GM18498 (cell line): ENCODE results near the gene OXER1.
A peak's percentile ranks its signal among the peaks of the same experiment; 100 is the strongest.

Source experiments
- ATAC-seq: cut with Tn5 transposase; IDR thresholded peaks from one replicate; pipeline ENCODE4 v1.9.1; 2021; ENCODE audit warnings: mild to moderate bottlenecking, moderate library complexity; ENCODE audit not compliant: unreplicated experiment

The OXER1 gene

DNA sequence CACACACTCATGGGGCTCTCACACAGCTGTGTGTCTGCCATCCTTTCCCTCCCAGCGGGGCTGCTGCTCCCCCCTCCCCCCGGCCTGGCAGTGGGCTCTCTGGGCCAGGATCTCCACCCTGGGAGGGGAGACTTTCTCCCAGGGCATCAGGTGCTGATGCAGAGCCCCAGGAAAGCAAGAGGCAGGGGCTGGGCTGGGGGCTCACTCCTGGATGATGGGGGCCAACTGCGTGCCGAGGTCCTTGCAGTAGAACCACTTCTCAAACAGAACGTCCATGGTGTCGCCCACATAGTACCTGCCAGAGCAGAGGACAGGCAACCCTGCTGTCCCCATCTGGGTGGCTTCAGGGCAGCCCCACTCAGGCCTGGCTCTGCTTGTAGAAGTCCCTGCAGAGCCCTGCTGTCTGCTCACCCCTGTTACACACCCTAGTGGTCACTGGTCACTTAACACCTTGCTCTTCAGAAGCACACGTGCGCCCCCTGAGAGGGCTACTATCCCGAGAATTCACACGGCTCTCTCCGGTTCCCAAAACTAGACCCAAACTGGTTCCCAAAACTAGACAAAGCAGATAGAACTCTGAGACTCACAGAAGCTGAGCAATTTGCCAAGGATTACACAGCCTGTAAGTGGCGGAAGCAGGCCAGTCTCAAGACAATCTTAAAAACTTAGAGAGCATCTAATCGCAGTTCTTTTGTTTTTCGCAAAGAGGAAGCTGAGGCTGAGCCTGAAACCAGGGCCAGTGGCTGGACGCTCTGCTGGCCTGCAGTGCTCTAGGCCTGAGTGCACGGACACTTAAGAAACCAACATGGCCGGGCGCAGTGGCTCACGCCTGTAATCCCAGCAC, 6.6 kb upstream of the OXER1 start:
- ATAC-seq: peak; percentile 66

DNA sequence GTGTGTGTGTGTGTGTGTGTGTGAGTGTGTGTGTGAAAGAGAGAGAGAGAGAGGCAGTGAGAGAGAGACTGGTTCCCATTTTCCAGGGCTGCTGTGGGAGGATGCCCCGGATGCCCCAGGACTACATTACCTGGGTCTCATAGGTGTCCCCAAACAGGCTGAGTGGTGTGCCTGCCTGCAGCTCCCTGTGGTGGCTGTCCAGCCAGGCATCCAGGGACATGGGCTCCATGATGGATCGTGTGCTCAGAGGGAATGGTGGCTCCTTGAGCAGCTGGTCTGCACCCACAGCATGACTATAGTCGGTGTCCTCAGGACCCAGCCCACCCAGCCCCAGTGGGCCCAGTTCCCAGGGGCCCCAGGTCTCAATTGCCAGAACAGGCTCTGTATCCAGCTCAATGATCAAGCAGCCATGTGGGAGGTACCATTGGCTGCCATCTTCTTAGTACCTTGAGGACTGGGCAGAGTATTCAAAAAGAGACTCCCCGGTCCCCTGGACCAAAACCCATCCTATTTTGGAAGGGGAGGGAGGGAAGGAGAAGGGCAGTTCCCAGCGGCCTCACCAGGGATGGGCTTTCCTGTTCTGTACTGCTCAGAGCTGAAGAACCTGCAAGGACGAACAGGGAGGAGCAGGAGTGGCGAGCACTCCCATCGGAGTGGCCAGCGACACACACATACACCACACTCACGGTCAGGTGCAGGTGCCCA, 5.8 kb upstream of the OXER1 start:
- no peak for ATAC-seq

DNA sequence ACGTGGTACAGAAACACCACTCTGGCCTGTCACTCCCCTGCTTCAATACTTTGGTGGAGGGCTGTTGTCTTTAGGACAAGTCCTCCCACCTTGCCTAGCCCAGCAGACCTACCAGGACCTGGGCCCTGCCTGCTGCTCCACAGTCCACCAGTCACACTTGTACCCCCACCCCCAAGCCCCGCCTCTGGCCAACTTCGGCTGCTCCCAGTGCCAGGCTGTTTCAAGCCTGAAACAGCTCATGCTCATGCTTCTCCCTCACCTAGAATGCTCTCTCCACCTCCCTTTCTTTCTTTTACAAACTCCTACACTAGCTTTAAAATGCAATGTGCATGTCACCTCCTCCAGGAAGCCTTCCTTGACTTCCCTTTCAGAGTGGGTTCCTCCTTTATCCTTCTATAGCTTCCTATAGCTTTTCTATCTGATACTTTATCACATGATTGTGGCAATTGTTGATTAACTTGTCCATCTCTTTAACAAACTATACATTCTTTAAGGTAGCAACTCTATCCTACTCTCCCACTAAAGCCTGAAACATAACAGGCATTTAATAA, 4.8 kb upstream of the OXER1 start:
- ATAC-seq: no peak

DNA sequence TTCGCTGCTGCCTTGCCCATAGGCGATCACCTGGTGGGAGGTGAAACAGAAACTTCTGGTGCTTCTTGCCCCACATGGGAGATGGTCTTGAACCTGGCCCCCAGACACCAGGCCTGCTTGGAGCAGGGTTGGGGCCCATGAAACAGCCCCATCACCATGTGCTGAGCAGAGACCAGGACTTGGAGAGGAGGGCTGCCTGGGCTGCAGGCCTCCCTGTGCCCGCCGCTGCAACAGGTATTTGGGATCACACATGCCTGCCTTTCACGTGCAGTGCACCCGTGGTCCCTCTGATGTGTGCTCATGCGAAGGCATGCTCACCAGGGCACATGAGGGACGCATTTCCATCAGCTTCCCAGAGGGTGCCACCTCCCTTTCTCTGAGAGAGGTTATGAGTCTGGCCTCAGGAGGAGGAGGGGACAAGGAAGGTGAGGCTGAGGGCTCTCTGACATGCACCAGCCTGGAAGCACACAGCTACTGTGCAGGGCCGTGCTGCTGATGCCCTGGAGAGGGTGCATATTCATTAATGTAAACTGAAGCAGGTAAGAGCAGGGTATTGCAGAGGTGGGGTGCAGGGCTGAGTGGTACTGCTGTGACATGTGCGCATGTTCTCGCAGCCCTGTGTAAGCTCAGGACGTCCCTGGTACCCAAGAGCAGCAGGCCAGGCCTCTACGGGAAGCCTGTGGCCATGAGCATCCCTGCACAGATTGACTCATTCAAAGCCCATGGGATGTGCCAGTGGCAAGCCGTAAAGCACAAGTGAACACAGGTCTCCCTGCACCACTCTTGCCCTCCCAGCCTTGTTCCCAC, 4.2 kb upstream of the OXER1 start:
- ATAC-seq: no peak

DNA sequence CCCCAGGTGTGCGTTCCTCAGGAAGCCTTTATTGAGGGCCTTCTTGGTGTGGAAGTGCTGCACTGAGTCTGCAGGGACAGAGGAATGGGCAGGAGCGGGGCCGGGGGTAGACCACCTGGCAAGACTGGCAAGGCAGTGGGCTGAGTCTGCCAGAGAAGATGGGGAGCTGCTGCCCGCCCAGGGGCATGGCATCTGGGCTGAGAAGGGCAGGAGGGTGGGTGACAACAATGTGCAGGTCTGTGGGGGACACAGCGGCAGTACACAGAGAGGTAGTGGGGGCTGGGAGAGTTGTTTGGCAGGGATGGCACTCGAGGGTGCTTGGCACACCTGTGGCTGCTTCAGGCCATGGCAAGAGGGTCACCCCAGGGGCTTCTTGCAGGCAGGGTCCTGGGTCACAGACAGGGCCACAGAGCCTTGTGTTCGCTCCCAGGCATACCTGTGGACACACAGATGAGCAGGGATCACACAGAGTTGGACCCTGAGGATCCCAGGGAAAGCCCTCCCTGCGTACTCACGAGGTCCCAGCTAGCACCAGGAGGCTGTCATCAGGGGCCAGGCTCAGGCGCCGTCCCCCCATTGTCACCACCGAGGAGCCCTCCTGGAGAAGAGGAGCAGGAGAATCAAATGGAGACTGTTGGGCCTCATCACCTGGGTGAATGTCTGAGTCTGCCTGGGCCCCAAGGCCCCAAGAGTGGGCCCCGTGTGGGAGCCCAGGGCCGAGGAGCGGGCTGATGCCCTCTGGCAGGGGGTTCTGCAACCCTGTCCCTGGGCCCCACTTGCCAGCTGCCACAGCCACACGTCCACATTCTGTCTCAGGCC, 3.4 kb upstream of the OXER1 start:
- ATAC-seq: no peak

DNA sequence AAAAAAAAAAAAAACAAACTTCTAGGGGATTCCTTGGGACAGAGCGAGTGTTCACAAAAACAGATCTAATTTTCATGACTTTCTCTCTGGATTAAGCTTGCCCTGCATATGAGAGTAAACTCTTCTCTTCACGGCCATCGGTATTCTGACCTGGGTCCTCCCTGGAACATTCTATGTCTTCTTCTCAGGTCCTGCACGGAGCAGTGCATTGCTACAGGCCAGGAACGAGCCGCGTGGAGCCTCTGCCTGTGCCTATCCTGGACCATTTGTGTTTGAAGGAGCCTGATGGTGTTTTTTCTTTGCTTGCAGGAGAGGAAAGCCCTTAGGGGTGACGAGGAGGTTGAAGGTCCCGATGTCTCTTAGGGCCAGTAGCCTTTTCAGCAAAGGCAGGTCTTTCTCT, 1.8 kb upstream of the OXER1 start:
- ATAC-seq: no peak

DNA sequence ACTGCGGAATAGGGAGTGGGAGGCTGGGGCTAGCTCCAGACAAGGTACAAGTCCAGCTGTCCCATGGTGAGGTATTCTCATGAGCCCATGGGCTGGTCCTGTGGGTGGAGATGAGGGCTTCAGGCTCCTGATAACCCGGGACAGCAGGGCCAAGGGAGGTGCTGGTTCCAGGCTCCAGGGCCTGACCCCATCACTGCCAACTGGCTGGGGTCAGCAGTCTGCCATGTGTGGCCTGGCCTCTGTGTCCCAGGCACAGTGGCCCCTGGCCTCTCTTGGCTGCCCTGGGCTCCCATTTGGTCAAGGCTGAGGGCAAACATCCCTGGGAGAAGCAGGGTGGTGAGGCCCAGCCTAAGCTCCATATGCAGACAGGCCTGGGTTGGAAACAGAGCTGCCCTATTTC, 966 bp upstream of the OXER1 start:
- no peak for ATAC-seq

DNA sequence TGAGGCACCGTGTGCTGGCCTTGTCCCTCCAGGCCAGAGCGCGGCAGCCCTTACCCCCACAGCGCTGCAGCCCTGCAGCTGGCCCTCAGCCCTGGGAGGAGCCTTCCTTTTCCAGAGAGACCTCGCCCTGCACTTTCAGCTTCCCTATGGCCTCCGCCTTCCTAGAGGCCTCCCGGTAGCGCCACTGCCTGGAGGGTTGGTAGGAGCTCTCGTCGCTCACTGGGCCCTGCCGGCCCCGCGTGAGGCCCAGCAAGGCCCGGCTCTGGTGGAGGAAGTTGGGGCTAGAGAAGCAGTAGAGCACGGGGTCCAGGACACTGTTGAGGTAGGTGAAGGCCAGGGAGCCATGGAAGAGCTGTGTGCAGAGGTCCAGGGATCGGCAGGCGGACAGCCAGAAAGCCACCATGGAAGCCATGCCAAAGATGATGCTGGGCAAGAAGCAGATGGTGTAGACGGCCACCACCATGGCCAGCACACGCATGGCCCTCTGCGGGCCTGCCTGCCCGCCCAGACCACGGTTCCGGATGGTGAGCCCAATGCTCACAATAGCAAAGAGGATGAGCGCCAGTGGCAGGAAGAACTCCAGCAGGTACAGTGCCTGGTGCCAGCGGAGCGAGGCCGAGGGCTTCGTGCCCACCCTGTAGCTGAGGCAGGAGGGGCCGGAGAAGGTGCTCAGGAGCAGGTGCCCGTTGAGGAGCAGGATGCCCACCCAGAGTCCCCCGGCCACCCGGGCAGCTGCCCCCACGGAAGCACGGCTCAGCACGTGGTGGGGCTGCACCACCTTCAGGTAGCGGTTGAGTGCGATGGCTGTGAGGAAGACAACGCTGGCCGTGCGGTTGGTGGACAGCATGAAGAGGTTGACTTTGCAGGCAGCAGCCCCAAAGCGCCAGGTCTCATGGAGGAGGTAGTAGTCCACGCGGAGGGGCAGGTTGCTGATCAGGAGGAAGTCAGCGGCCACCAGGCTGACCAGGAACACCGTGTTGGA, 821 bp downstream of the OXER1 start:
- ATAC-seq: no peak

DNA sequence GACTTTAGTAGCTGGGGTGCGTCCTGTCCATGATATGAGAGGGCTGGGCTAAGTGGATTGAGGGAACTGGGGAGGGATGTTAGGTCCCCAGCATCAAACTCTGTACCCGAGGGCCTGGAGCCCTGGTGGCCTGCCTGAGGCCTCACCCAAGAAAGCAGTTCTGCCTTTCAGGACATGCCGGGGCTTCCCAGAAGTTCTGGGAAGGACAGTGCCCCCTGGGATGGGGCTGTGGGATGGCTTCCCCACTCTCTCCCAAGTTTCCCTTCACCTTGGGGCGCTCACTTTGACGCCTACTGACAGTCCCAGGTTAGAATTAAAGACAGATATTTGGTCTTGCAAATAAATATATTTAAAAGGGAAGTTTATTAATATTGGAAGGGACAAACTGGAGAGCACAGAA, 1.8 kb downstream of the OXER1 start:
- ATAC-seq: no peak

DNA sequence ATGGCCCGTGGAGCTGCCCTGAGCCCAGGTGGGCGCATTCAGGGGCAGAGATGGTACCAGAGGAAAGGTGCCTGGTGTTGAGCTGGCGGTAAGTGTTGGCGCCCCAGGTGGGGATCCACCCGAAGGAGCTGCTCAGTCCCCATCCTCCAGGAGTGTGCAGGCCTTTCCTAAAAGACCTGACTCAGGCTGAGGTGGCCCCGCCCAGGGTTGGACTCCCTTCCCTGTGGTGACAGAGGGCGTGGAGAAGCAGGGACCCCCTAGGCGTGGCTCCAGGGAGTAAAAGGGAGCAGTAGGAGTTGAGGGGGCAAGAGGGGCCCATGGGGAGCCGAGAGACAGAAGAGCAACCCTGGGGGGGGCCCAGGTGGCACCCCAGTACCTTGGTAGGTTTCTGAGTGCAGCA, 2.4 kb downstream of the OXER1 start:
- ATAC-seq: no peak

DNA sequence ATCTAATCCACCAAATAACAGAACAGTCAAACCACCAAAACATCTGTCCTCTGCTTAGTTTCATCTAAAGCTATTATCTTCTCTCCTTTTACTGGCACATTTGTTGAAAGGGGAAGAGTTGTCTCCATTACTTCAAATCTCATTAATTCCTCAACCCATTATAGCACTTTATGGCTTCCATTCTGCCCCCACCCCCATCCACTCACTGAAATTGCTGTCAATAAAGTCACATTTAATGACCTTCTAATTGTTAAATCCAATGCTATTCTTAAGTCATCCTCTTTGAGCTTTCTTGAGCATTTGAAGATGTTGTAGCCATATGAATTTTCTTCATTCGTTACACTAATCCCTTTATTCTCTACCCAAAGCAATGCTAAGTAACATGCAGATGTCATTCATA, 5.2 kb downstream of the OXER1 start:
- no peak for ATAC-seq

DNA sequence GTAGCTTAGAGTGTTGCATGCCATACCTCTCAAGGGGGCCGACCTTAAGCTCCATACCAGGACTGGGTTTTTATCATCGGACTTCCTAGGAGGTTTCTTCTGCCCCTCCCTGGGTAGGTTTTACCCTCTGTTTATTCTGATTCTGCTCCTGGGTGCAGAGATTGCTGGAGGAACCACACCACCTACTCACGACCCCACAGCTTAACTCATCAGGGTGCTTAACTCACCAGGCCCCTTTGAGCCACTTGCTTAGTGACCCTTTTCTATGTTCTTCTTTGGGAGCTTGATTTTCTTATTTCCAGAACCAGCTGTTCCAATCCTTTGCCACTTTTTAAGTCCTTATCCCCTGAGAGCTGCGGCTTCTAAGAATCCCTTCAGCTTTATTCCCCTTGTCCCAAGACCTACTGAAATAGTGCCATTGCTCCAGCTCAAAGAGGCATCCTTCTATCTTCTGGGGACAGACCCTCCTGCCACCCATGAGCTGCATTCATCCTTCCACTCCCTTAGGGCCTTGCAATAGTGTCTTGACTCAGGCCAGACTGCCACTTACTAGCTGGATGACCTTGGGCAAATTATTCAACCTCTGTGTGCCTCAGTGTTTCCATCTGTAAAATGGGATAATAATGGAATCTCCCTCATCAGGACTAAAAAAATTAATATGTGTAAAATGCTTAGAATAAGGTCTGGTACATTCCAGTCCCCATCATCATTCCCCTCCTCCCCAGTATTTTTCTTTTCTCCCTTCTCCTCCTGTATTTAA, 5.8 kb downstream of the OXER1 start:
- no peak for ATAC-seq

DNA sequence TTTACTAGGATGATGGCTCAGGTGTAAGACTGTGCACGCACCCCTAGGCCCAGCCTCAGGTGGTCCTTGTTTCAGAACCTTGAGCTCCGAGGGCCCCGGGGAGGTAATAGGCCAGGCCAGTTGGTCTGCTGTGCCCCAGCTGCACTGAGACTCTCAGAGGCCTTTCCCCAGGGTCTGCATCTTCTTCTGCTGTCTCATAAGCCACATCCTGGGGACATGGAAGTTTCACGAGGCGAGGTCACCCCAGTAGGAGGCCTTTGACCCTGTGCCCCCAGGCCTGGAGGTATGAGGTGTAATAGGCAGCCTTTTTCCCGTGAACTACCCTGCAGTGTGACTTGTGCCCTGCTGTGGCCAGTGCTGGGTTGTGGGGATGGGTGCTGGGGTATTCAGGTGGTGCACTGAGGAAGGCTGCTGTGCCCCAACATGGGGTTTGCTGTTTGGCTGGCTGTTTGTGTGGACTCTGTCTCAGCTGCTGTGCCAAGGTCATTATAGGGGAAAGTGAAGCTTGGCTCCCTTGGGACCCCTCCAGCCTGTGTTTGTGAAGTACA, 6.9 kb downstream of the OXER1 start:
- no peak for ATAC-seq

DNA sequence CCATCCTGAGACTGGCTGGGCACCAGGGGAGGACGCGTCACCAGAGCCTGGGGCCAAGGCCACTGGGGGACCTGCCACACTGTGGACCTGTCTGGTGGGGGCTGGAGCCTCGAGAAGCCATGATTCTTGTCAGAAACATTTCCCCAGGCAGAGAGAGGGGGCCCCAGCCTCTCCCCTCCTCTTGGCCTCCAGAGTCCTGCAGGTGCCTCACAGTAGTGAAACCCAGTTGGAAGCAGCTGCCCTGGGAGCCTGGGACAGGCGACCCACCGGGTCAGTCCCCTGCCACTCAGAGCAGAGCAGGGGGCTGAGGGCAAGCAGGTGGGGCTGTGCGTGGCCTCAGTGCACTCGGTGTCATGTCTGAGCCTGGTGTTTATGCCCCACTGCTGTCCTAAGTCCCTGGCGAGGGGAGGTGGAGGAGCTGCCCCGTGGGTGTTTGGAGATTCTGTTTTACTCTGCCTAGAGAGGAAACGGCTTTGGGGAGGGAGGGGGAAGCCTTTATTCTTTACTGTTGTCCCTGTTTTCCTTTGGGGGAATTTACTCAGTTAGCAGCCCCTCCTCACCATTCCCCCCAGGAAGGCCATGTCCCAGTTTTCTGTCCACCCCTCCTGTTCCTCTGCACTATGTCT, 7.7 kb downstream of the OXER1 start:
- no peak for ATAC-seq

DNA sequence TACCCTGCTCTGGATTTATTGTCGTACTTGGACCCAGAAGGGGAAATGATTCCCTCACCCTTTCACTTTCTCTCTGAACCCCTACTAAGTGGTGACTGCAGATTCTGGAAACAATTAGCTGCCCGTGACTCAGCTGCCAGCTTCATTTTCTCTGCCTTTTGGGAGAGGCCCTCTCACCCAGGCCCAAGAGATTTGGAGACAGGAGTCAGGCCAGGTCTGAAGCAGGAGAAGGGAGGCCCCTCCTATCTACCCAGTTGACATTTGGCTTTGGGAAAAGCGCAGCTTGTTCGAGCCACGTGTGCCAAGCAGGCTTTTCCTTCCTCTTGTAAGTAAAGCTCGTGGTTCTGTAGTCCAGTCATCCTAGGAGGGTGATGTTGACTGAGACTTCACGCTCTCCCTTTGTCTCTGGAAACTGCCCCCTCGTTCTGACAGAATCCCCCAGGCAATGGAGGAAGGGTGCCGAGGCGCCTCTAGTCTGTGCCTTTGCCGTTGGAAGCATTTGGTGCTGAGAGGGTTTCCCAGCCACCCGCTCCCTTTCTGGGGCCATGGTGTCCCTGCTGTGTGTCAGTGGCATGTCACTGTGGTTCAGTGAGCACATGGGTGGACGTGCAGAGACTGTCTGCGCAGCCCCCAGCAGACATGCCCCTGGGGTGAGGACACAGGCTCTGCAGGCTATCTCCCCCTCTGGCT, 8.6 kb downstream of the OXER1 start:
- no peak for ATAC-seq

DNA sequence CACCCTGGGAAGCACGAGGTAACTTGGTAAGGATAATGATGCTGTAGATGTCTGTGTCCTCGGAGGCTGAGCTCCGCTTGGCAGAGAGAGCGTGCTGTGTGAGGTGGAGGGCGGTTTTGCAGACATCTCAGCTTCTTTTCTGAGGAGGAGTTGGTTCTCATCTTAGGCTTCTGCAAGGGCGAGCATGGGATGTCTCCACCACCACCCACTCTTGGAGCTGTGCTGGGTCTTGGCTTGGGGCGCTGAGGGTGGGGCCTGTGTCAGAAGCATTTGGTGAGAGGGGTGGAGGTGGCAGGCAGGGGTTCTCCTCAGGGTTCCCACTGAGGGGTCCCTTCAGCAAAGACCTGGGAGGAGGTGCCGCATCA, 9.2 kb downstream of the OXER1 start:
- ATAC-seq: peak; percentile 0

DNA sequence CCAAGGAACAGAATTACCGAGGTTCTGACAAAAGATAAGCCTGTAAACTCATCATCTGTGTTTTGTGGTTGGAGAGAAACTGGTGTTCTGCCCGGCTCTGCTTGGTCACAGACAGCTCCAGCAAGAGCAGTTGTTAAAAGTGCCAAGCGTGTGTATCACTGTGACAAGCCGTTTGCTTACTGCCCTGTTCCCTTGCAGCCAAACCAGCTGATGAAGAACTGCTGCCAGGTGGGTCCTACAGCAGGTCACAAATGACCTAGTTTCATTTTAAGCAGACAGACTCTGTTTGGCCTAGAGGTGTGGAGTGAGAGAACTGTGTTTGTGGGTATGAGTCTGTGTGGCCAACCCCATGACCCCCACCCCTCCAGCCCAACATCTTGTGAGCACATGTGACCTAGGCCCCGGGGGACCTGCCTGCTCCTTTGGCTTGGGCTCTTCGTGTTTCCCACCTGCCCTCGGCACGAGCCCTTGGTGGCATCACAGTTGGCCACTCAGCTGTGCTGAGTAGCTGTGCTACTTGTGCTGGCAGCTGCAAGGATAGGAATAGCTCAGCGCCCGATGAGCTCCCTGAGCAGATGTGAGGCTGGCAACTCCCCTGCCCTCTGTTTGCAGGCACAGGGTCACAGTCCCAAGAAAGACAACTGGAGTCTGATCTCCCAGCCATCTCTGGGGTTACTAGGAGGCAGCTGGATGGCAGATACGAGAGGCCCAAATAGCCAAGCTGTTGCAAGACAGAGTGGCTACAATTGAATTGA, 9.7 kb downstream of the OXER1 start:
- peak; percentile 79 for ATAC-seq
